Upper lobe of right lung (tissue), 1 donor: ENCODE results near the gene CYP24A1. TPM values are rescaled to one million over a fixed set of nuclear protein-coding genes. Genes with fewer than 3 reads are reported as not detected.

Experiments
- ATAC-seq: fragments of 200-7000 bp; cut with Tn5 transposase; one replicate; pipeline ENCODE4 v1.9.1; 2020; ENCODE audit warnings: mild to moderate bottlenecking, moderate library complexity
- DNase-seq: peaks from one replicate; pipeline ENCODE4 v3.0.0-alpha.2; 2020
- H3K27ac ChIP-seq: fragments of 200-600 bp; one replicate; pipeline ENCODE4 v1.8.0; 2022
- H3K27me3 ChIP-seq: fragments of 200-600 bp; one replicate; pipeline ENCODE4 v1.8.0; 2022; ENCODE audit warnings: mild to moderate bottlenecking
- H3K36me3 ChIP-seq: fragments of 200-600 bp; one replicate; pipeline ENCODE4 v1.8.0; 2022
- H3K4me1 ChIP-seq: fragments of 200-600 bp; one replicate; pipeline ENCODE4 v1.8.0; 2022
- H3K4me3 ChIP-seq: fragments of 200-600 bp; one replicate; pipeline ENCODE4 v1.8.0; 2022; ENCODE audit warnings: mild to moderate bottlenecking
- H3K9me3 ChIP-seq: fragments of 200-600 bp; one replicate; pipeline ENCODE4 v1.8.0; 2022
- intact Hi-C: fragments of 100-400 bp; cut with DNase I; formaldehyde crosslinking; loops from one replicate; pipeline ENCODE4 v1.11.0; 2022
- total RNA-seq: library from RNA; stranded (reverse); fragmentation: NEBNext Ultra II Directional; extraction: Animal tissue kit (Norgen Biotek cat#: 25700); gene quantifications from one replicate; pipeline ENCODE4 v1.2.1, GENCODE V29; 2021
- TF ChIP-seq, protein P1 (sequence below): fragments of 200-600 bp; IDR thresholded peaks from one replicate; pipeline ENCODE4 v1.8.0; 2022; ENCODE audit warnings: antibody characterized with exemption
- donor health status: DM: no; HTN: yes; CAD: no; lungs with severe emphysema.

The CYP24A1 gene
- total RNA-seq, 1 donor from 2014 or later = 0.17 TPM

- no peaks in the 10 kb centered on the region for H3K4me1 ChIP-seq
- H3K27ac ChIP-seq = no peak overlapping the region
- H3K4me3 ChIP-seq = no peak overlapping the region
- TF ChIP-seq, protein P1, sequence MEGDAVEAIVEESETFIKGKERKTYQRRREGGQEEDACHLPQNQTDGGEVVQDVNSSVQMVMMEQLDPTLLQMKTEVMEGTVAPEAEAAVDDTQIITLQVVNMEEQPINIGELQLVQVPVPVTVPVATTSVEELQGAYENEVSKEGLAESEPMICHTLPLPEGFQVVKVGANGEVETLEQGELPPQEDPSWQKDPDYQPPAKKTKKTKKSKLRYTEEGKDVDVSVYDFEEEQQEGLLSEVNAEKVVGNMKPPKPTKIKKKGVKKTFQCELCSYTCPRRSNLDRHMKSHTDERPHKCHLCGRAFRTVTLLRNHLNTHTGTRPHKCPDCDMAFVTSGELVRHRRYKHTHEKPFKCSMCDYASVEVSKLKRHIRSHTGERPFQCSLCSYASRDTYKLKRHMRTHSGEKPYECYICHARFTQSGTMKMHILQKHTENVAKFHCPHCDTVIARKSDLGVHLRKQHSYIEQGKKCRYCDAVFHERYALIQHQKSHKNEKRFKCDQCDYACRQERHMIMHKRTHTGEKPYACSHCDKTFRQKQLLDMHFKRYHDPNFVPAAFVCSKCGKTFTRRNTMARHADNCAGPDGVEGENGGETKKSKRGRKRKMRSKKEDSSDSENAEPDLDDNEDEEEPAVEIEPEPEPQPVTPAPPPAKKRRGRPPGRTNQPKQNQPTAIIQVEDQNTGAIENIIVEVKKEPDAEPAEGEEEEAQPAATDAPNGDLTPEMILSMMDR = no peak
- intact Hi-C loops = no loop called here
- H3K27me3 ChIP-seq = no peaks in the 10 kb centered on the region
- DNase-seq = no peak
- H3K36me3 ChIP-seq = no peaks in the 10 kb centered on the region
- no peak for ATAC-seq
- no peaks in the 10 kb centered on the region for H3K9me3 ChIP-seq
Measured at GRCh38 chr20:54107181-54107580, 66.6 kb downstream of the CYP24A1 start.

DNA sequence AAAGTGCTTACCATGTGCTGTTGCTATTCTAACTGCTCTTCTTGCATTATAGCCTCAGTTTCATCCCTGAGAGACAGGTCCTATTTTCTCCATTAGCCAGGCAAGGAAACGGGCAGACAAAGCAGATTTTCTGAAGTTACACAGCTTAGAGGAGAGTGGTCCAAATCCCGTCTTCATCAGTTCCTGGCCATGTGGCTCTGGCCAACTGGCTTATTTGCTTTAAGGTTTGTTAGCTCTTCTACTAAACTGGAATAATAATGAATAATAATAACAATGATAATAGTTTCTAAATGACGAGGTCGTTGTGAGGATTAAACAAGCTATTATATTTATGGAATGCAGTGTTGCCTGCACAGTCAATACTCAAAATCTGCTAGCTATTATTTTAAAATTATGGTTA is 67.6 kb downstream of the CYP24A1 start:
- Histone ChIP-seq H3K4me3 (no peak overlapping the region), H3K27me3 (no peaks in the 10 kb centered on the region), H3K4me1 (no peaks in the 10 kb centered on the region), H3K36me3 (no peaks in the 10 kb centered on the region), H3K27ac (no peak overlapping the region), H3K9me3 (no peaks in the 10 kb centered on the region)
- TF ChIP-seq, protein P1 = no peak
- ATAC-seq (no peak), DNase-seq (no peak)
- intact Hi-C loops = no loop called here

DNA sequence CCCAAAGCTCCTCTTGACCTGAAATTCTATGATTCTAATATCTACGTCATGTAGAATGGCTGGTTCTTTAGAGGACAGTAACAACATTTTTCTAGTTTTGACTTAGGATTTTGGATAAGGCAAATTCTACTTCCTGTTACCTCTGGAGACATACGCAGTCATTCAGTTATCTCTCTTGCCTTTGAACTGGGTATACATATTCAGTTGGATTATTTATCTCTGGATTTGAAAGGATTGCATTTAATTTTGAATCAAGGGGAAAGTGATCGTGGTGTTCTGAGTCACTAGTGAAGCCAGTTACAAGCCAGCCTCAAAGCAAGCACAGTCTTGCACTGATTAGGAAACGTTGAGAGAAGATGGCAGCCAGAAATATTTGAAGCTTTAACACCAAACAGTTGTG is 68.1 kb downstream of the CYP24A1 start:
- intact Hi-C loops = no loop called here
- no peaks in the 10 kb centered on the region for H3K36me3 ChIP-seq
- H3K4me3 ChIP-seq = no peak overlapping the region
- no peak for DNase-seq
- no peaks in the 10 kb centered on the region for H3K9me3 ChIP-seq
- no peaks in the 10 kb centered on the region for H3K4me1 ChIP-seq
- no peaks in the 10 kb centered on the region for H3K27me3 ChIP-seq
- TF ChIP-seq, protein P1 = no peak
- no peak overlapping the region for H3K27ac ChIP-seq
- no peak for ATAC-seq

DNA sequence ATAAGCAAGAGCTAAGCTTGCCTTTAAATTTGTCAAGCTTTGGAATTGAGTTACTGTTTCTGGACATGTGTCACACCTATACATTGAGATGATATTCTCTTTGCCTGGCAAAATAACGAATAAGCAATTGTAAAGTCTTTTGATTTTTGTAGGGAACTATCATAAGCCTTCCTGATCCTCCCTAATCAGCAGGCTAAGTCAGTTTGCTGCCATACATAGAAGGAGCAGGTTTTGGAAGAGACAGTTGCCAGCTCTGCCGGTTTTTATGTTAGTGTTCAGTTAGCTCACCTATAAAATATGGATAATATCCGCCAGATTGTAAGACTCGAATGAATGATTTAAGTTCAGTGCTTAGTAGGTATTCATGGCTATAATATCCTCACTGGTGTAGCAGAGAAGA is 69.0 kb downstream of the CYP24A1 start:
- H3K27ac ChIP-seq = no peak overlapping the region
- no peaks in the 10 kb centered on the region for H3K9me3 ChIP-seq
- DNase-seq (no peak), ATAC-seq (no peak)
- H3K27me3 ChIP-seq = no peaks in the 10 kb centered on the region
- H3K4me1 ChIP-seq = no peaks in the 10 kb centered on the region
- H3K4me3 ChIP-seq = no peak overlapping the region
- TF ChIP-seq, protein P1 = no peak
- intact Hi-C loops = no loop called here
- no peaks in the 10 kb centered on the region for H3K36me3 ChIP-seq

DNA sequence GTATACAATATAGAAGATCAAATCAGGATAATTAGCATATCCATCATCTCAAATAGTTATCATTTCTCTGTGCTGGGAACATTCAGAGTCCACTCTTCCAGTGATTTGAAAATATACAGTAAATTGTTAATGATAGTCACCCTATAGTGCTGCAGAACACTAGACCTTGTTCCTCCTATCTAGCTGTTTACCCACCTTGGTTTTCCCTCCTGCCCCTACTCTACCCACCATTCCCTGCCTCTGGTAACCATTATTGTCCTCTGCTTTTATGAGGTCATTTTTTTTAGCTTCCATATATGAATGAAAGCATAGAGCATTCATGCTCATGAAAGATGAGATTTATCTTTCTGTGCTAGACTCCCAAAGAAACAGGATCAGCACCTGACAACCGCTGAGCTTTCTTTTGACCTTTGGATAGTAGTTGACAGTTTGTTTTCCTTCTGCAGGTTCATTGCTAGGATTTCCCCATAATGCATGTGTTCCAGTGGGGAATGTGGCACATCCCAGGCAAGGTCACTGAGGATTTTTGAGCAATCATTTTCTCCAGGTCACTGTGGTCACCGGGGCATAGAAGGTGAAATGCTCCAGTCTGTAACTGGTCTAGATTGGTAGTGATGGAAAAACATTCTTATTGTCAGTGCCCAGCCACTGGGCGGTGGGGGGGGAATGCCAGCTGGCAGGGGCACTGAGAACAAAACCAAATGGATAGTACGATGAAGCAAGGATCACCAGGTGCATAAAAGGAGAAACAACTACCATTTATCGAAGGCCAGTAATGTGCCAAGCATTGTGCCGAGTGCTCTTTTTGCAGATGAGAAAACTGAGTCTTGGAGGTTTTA is 69.8 kb downstream of the CYP24A1 start:
- DNase-seq = no peak
- Histone ChIP-seq H3K4me3 (no peak overlapping the region), H3K9me3 (no peaks in the 10 kb centered on the region), H3K36me3 (no peaks in the 10 kb centered on the region), H3K27ac (no peak overlapping the region), H3K4me1 (no peaks in the 10 kb centered on the region), H3K27me3 (no peaks in the 10 kb centered on the region)
- TF ChIP-seq, protein P1 = no peak
- no peak for ATAC-seq
- intact Hi-C loops = no loop called here

Other genes with a start within 250 kb of the CYP24A1 start
- gene BCAS1, start 103.4 kb downstream of the CYP24A1 start, total RNA-seq = 0.81 TPM
- gene PFDN4, start 34.1 kb upstream of the CYP24A1 start, total RNA-seq = 19.9 TPM